GM23338 (cell line): Measurements from ENCODE around the gene ZNF516. TPM values are rescaled to one million over a fixed set of nuclear protein-coding genes. Genes with fewer than 3 reads are reported as not detected.

ENCODE experiments used
- ATAC-seq: fragments of 200-7000 bp; cut with Tn5 transposase; 3 replicates; pipeline ENCODE4 v1.9.1; 2020
- DNase-seq: peaks from one replicate; pipeline ENCODE4 v3.0.0-alpha.2; 2015; ENCODE audit warnings: low spot score
- H2AFZ ChIP-seq: fragments of 200-600 bp; sonication (generic); 2 replicates; pipeline ENCODE4 v1.8.0; 2016; ENCODE audit warnings: antibody characterized with exemption, mild to moderate bottlenecking, moderate library complexity
- H3F3A ChIP-seq: fragments of 200-600 bp; sonication (generic); replicated peaks from 2 replicates; pipeline ENCODE4 v1.8.0; 2017; ENCODE audit warnings: antibody characterized with exemption, mixed run types, low read depth
- H3K27ac ChIP-seq: fragments of 200-600 bp; sonication (generic); 2 replicates; pipeline ENCODE4 v1.6.1; 2016; ENCODE audit warnings: low read depth
- H3K27me3 ChIP-seq: fragments of 200-600 bp; sonication (generic); 2 replicates; pipeline ENCODE4 v1.8.0; 2016; ENCODE audit warnings: mild to moderate bottlenecking, mixed run types, moderate library complexity; ENCODE audit not compliant: insufficient read depth
- H3K36me3 ChIP-seq: fragments of 200-600 bp; sonication (generic); 2 replicates; pipeline ENCODE4 v1.8.0; 2016; ENCODE audit warnings: mild to moderate bottlenecking; ENCODE audit not compliant: insufficient read depth
- H3K4me1 ChIP-seq: fragments of 200-600 bp; sonication (generic); 2 replicates; pipeline ENCODE4 v1.8.0; 2016; ENCODE audit warnings: mild to moderate bottlenecking, moderate library complexity; ENCODE audit not compliant: insufficient read depth
- H3K4me2 ChIP-seq: fragments of 200-600 bp; sonication (generic); 2 replicates; pipeline ENCODE4 v1.7.1; 2017; ENCODE audit warnings: mixed run types
- H3K4me3 ChIP-seq: fragments of 200-600 bp; sonication (generic); 2 replicates; pipeline ENCODE4 v1.6.1; 2016; ENCODE audit warnings: mixed run types
- H3K79me2 ChIP-seq: fragments of 200-600 bp; sonication (generic); replicated peaks from 2 replicates; pipeline ENCODE4 v1.8.0; 2017; ENCODE audit warnings: mild to moderate bottlenecking; ENCODE audit not compliant: insufficient read depth
- H3K9me2 ChIP-seq: fragments of 200-600 bp; sonication (generic); 2 replicates; pipeline ENCODE4 v1.8.0; 2017; ENCODE audit not compliant: insufficient read depth
- H4K20me1 ChIP-seq: fragments of 200-600 bp; sonication (generic); replicated peaks from 2 replicates; pipeline ENCODE4 v1.8.0; 2017; ENCODE audit warnings: mild to moderate bottlenecking; ENCODE audit not compliant: insufficient read depth
- H3K27ac Mint-ChIP-seq: 2 replicates; pipeline ENCODE4 v1.8.0; 2020; ENCODE audit warnings: inconsistent platforms, mild to moderate bottlenecking, moderate library complexity, mixed read lengths
- H3K27me3 Mint-ChIP-seq: 3 replicates; pipeline ENCODE4 v1.8.0; 2022; ENCODE audit warnings: low read depth, mild to moderate bottlenecking, moderate library complexity, mixed read lengths, inconsistent platforms; ENCODE audit not compliant: insufficient read depth, poor library complexity
- H3K36me3 Mint-ChIP-seq: 3 replicates; pipeline ENCODE4 v1.8.0; 2021; ENCODE audit warnings: low read depth, mild to moderate bottlenecking, inconsistent platforms, moderate library complexity, mixed read lengths
- H3K4me1 Mint-ChIP-seq: 3 replicates; pipeline ENCODE4 v1.8.0; 2020; ENCODE audit warnings: mild to moderate bottlenecking, inconsistent platforms, mixed read lengths
- H3K4me3 Mint-ChIP-seq: 3 replicates; pipeline ENCODE4 v1.8.0; 2021; ENCODE audit warnings: moderate library complexity, mild to moderate bottlenecking, inconsistent platforms, mixed read lengths
- H3K9me3 Mint-ChIP-seq: 3 replicates; pipeline ENCODE4 v1.8.0; 2020; ENCODE audit warnings: moderate library complexity, mild to moderate bottlenecking, inconsistent platforms, mixed read lengths
- CREB1 ChIP-seq: fragments of 250-450 bp; sonication (Bioruptor Pico); IDR thresholded peaks from 2 replicates; pipeline ENCODE4 v1.5.0; 2020; ENCODE audit warnings: low read depth, mild to moderate bottlenecking, moderate library complexity
- CTCF ChIP-seq, 2 experiments: fragments of 200-600 bp in 1 of 2; sonication (generic) in 1 of 2; conservative IDR thresholded peaks; 2 replicates each; pipeline versions ENCODE4 v1.5.1 to v1.6.1; 2016 to 2017; ENCODE audit warnings: antibody characterized with exemption in 2 of 2, low read depth in 2 of 2, mild to moderate bottlenecking in 2 of 2, moderate library complexity in 1 of 2
- ETS1 ChIP-seq: IDR thresholded peaks from 2 replicates; pipeline ENCODE4 v1.6.1; 2016; ENCODE audit warnings: antibody characterized with exemption
- EZH2 ChIP-seq: fragments of 200-600 bp; sonication (generic); IDR thresholded peaks from one replicate; pipeline ENCODE4 v1.8.0; 2017; ENCODE audit warnings: antibody characterized with exemption, mild to moderate bottlenecking, low read depth; ENCODE audit not compliant: unreplicated experiment
- EZH2phosphoT487 ChIP-seq: fragments of 200-600 bp; sonication (generic); IDR thresholded peaks from one replicate; pipeline ENCODE4 v1.8.1; 2018; ENCODE audit warnings: antibody characterized with exemption; ENCODE audit not compliant: unreplicated experiment
- JUNB ChIP-seq: IDR thresholded peaks from one replicate; pipeline ENCODE4 v1.6.1; 2016; ENCODE audit warnings: antibody characterized with exemption; ENCODE audit not compliant: unreplicated experiment
- NANOG ChIP-seq: IDR thresholded peaks from 2 replicates; pipeline ENCODE4 v1.6.1; 2016; ENCODE audit warnings: antibody characterized with exemption, borderline replicate concordance
- POLR2AphosphoS5 ChIP-seq: IDR thresholded peaks from 2 replicates; pipeline ENCODE4 v1.6.1; 2016; ENCODE audit warnings: antibody characterized with exemption, low read depth
- REST ChIP-seq: IDR thresholded peaks from one replicate; pipeline ENCODE4 v1.6.1; 2018; ENCODE audit warnings: antibody characterized with exemption; ENCODE audit not compliant: unreplicated experiment
- STAT1 ChIP-seq: IDR thresholded peaks from one replicate; pipeline ENCODE4 v1.6.1; 2016; ENCODE audit warnings: antibody characterized with exemption; ENCODE audit not compliant: unreplicated experiment
- ZNF114 ChIP-seq: fragments of 250-450 bp; sonication (Bioruptor Pico); IDR thresholded peaks from 2 replicates; pipeline ENCODE4 v1.5.0; 2020; ENCODE audit warnings: mild to moderate bottlenecking, moderate library complexity
- ZNF331 ChIP-seq: fragments of 250-450 bp; sonication (Bioruptor Pico); IDR thresholded peaks from 2 replicates; pipeline ENCODE4 v1.5.0; 2020; ENCODE audit warnings: low read depth, mild to moderate bottlenecking, moderate library complexity
- ZNF462 ChIP-seq: fragments of 250-450 bp; sonication (Bioruptor Pico); IDR thresholded peaks from 2 replicates; pipeline ENCODE4 v1.5.0; 2020; ENCODE audit warnings: mild to moderate bottlenecking, moderate library complexity
- polyA plus RNA-seq: library from polyadenylated mRNA; unstranded; fragments of >200 nt; fragmentation: Nextera tagmentation; extraction: Ambion mirVana; gene quantifications from 2 replicates; pipeline ENCODE4 v1.2.1, GENCODE V29; 2016
- total RNA-seq: library from RNA; depleted of rRNA; stranded (reverse); fragments of >200 nt; shearing (Covaris generic); gene quantifications from 2 replicates; pipeline ENCODE4 v1.2.3, GENCODE V29; 2014

ZNF516 gene
- total and polyA plus RNA-seq, 2 experiments from 2014 or later = 11.9 to 24.2 TPM

GRCh38 chr18:76482267-76482666, 12.8 kb downstream of the ZNF516 start:
- no peak overlapping the region for H3K27ac ChIP-seq
- H3K9me2 ChIP-seq = no peaks in the 10 kb centered on the region
- peaks cover 53% of the 10 kb centered on the region for H3K79me2 ChIP-seq
- Mint-ChIP-seq H3K36me3 (no peaks in the 10 kb centered on the region), H3K4me3 (no peak overlapping the region), H3K27ac (no peak overlapping the region), H3K27me3 (peaks cover 8% of the 10 kb centered on the region), H3K4me1 (peaks cover 65% of the 10 kb centered on the region), H3K9me3 (no peaks in the 10 kb centered on the region)
- no peak for TF ChIP-seq NANOG
- TF ChIP-seq ZNF462 (CRISPR knock-in tag) = no peak
- TF ChIP-seq EZH2phosphoT487 = no peak
- TF ChIP-seq REST = no peak
- no peak for TF ChIP-seq EZH2
- TF ChIP-seq STAT1 = no peak
- TF ChIP-seq CTCF (conservative IDR thresholded peaks at IDR 0.05; ENCODE audit: low read depth in 2 of 2) = no peak
- TF ChIP-seq CREB1 = no peak
- no peak for TF ChIP-seq JUNB
- no peak for TF ChIP-seq ZNF114 (CRISPR knock-in tag)
- TF ChIP-seq ETS1 = no peak
- TF ChIP-seq ZNF331 (CRISPR knock-in tag) = no peak
- TF ChIP-seq POLR2AphosphoS5 = no peak
- no peaks in the 10 kb centered on the region for H3F3A ChIP-seq
- H3K27me3 ChIP-seq = no peaks in the 10 kb centered on the region
- H3K4me2 ChIP-seq = no peak overlapping the region
- H3K36me3 ChIP-seq = no peaks in the 10 kb centered on the region
- H3K4me1 ChIP-seq = peaks cover 31% of the 10 kb centered on the region
- H4K20me1 ChIP-seq = no peaks in the 10 kb centered on the region
- DNase-seq (no peak), ATAC-seq (peak; percentile 24; the same call in 1 of the 3 replicates)
- H2AFZ ChIP-seq = no peak overlapping the region
- no peak overlapping the region for H3K4me3 ChIP-seq
